Left ventricle myocardium inferior (tissue), 1 donor: ENCODE results near the gene RAB34. TPM values are rescaled to one million over a fixed set of nuclear protein-coding genes. Genes with fewer than 3 reads are reported as not detected.

Source experiments
- DNase-seq: peaks from one replicate; pipeline ENCODE4 v3.0.0-alpha.2; 2020
- H3K27ac ChIP-seq: fragments of 200-600 bp; replicated peaks from 2 replicates; pipeline ENCODE4 v1.8.0; 2021
- H3K27me3 ChIP-seq: fragments of 200-600 bp; 2 replicates; pipeline ENCODE4 v1.8.0; 2021; ENCODE audit warnings: low read depth
- H3K36me3 ChIP-seq: fragments of 200-600 bp; 2 replicates; pipeline ENCODE4 v1.8.0; 2021
- H3K4me1 ChIP-seq: fragments of 200-600 bp; 2 replicates; pipeline ENCODE4 v1.8.0; 2021
- H3K4me3 ChIP-seq: fragments of 200-600 bp; 2 replicates; pipeline ENCODE4 v1.8.0; 2021; ENCODE audit warnings: mild to moderate bottlenecking, moderate library complexity
- H3K9me3 ChIP-seq: fragments of 200-600 bp; replicated peaks from 2 replicates; pipeline ENCODE4 v1.8.0; 2021
- intact Hi-C: fragments of 100-400 bp; cut with micrococcal nuclease; formaldehyde crosslinking; loops from one replicate; pipeline ENCODE4 v1.11.0; 2022
- total RNA-seq: library from RNA; stranded (reverse); fragmentation: NEBNext Ultra II Directional; extraction: Animal tissue kit (Norgen Biotek cat#: 25700); gene quantifications from one replicate; pipeline ENCODE4 v1.2.1, GENCODE V29; 2021
- TF ChIP-seq, protein P1 (sequence below): fragments of 200-600 bp; IDR thresholded peaks from 2 replicates; pipeline ENCODE4 v1.8.0; 2021; ENCODE audit warnings: antibody characterized with exemption, mild to moderate bottlenecking, borderline replicate concordance
- donor health status: DM: no; HTN: yes; CAD: no; lungs with severe emphysema.

The RAB34 gene
- total RNA-seq, 1 donor from 2014 or later, result 13.1 TPM

DNA sequence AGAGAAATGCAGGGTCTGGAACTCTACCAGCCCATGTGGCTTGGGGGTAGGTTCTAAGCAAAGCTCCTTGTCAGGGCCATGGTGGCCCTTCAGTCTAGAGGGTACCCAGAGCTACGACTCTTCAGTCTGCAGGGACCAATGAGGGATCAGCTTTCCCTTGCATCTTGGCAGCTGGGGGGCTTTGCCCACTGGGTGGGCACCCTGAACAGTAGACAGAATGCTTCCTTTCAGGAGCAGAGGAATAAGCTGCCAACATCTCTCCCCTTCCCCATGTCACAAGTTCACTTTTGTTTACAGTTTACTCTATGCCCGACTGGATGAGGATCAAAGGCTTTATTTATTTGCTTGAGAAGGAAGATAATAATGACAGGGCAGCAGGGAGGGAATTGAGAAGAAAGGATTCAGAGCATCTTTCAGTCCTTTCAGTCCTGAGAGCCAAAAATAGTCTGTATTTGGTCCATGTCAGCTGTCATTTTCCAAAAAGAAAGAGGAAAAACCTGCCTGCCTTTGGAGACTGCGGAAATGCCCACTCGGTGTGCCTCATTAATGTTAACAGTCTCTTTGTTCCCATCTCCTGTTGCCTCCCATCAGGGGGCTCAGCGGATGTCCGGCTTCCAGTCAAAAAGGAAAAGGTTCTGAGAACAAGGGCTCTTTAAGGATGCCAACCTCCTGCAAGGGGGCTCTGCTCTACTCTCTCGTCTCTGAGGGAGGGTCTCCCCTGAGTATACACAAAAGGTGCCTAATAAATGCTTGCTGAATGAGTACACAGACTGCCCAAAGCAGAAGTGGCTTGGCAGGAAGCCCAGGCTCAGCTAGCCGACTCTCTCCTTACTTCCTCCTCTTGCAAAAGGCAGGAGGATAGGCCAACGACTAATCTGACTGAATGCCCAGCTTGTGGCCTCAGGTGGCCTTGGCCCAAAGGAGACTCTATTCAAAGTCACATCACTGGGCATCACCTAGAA, 43.2 kb upstream of the RAB34 start:
- intact Hi-C loops, result loop anchor here (10.0 kb wide), 2 partner anchors 74 to 154 kb away; no protein-coding TSS in a partner anchor
- peak overlapping the region; percentile 48 for H3K27ac ChIP-seq
- DNase-seq, result peak; percentile 64
- TF ChIP-seq, protein P1, sequence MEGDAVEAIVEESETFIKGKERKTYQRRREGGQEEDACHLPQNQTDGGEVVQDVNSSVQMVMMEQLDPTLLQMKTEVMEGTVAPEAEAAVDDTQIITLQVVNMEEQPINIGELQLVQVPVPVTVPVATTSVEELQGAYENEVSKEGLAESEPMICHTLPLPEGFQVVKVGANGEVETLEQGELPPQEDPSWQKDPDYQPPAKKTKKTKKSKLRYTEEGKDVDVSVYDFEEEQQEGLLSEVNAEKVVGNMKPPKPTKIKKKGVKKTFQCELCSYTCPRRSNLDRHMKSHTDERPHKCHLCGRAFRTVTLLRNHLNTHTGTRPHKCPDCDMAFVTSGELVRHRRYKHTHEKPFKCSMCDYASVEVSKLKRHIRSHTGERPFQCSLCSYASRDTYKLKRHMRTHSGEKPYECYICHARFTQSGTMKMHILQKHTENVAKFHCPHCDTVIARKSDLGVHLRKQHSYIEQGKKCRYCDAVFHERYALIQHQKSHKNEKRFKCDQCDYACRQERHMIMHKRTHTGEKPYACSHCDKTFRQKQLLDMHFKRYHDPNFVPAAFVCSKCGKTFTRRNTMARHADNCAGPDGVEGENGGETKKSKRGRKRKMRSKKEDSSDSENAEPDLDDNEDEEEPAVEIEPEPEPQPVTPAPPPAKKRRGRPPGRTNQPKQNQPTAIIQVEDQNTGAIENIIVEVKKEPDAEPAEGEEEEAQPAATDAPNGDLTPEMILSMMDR, result no peak
- peaks cover 29% of the 10 kb centered on the region for H3K4me1 ChIP-seq
- no peak overlapping the region for H3K4me3 ChIP-seq
- H3K36me3 ChIP-seq, result peaks cover 25% of the 10 kb centered on the region
- no peaks in the 10 kb centered on the region for H3K27me3 ChIP-seq
- H3K9me3 ChIP-seq, result no peaks in the 10 kb centered on the region

DNA sequence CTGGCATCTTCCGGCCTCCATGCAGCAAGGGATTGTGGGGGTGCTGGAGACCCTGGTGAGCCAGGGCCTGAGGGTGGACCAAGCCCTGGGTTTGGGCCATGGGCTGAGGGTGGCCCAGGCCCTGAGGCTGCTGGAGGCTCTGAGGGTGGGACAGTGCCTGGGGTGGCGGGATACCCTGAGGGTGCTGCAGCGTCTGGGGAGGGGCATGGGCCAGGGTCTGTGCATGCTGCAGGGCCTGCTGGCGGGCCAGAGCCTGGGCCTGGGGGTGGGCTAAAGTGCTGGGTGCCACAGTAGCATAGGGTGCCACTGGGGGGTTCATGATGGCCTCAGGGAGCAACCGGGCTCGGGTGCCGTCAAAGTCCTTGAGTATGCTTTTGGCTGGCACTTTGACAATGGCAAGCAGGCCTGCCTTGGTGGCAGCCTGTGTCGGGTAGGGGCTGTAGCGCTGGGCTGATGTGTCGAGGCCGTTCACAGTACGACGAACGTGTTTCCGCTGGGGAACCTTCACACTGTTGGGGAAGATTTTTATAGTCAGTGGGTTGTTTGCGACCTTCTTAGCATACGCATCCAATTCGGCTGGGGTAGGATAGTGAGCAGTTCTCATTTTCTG, 41.7 kb upstream of the RAB34 start:
- TF ChIP-seq, protein P1, result no peak
- no peak for DNase-seq
- Histone ChIP-seq H3K36me3 (peaks cover 22% of the 10 kb centered on the region), H3K27ac (no peak overlapping the region), H3K4me1 (peaks cover 29% of the 10 kb centered on the region), H3K27me3 (no peaks in the 10 kb centered on the region), H3K4me3 (no peak overlapping the region), H3K9me3 (no peaks in the 10 kb centered on the region)
- intact Hi-C loops, result no loop called here

DNA sequence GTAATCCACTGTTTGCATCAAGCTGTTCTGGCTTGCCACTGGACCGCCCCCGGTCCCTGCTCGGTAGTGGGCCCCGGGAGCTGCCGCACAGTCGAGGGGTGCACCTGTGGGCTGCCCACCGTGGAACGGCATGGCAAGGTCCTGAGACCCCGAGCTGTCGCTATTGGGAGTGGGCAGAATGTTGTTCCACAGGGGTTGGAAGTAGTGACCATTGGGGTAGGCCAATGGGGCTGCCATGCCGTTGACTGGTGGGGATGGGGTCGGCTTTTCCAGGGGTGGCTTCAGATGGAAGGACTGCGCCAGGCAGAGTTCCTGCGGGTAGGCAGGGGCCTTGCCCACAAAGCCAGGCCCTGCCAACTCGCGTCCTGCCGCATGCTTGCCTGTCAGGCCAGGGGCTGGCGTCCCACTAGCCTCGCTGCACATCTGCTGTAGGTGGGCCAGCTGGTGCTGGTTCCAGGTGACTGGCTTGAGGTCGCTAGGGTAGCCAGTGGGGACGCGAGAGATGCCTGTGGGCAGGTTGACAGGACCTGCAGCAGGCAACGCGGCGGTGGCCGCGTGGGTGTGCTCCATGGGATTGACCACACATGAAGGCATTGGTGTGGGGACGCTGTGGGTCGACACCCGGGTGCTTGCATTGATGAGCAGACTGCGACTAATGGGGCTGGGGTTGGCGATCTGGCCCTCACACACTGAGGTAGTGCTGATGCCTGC, 40.9 kb upstream of the RAB34 start:
- H3K27ac ChIP-seq, result no peak overlapping the region
- H3K9me3 ChIP-seq, result no peaks in the 10 kb centered on the region
- H3K4me3 ChIP-seq, result no peak overlapping the region
- intact Hi-C loops, result no loop called here
- H3K27me3 ChIP-seq, result no peaks in the 10 kb centered on the region
- H3K4me1 ChIP-seq, result peaks cover 24% of the 10 kb centered on the region
- DNase-seq, result no peak
- H3K36me3 ChIP-seq, result peaks cover 22% of the 10 kb centered on the region
- TF ChIP-seq, protein P1, result no peak

DNA sequence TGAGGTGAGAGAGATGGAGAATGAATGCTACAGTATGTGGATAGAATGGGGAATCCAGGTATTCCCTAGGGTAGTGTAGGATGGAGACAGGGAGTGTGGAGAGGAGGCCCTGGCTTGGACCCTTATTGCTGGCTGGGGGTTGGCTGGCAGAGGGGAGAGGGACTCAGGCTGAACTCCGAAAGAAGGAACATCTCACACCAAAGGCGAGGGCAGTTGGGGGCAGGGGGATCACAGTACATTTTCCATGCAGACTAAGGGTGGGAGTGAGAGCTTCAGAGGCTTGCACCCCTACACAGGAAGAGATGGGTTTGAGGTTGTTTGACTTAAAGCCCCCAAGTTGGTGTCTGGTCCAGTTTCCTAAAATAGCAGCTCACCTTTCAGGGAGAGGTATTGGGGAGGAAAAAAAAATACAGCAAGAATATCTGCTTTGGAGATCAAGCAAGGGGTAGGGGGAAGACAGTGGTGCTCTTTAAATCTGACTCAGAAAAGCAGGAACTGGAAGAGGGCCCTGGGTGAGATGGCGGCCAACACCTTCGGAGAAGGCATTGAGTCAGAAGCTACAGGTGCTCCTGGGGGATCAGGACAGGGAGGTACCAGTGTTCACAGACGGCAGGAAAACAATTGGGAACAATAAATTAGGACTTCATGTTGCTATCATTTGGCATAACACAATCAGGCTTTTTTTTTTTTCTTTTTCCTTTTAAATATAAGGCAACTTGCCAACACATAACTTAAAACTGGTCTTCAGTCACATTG, 38.6 kb upstream of the RAB34 start:
- Histone ChIP-seq H3K4me3 (no peak overlapping the region), H3K27ac (no peak overlapping the region), H3K4me1 (peaks cover 15% of the 10 kb centered on the region), H3K9me3 (no peaks in the 10 kb centered on the region), H3K27me3 (no peaks in the 10 kb centered on the region), H3K36me3 (peaks cover 22% of the 10 kb centered on the region)
- DNase-seq, result no peak
- TF ChIP-seq, protein P1, result no peak
- intact Hi-C loops, result no loop called here

DNA sequence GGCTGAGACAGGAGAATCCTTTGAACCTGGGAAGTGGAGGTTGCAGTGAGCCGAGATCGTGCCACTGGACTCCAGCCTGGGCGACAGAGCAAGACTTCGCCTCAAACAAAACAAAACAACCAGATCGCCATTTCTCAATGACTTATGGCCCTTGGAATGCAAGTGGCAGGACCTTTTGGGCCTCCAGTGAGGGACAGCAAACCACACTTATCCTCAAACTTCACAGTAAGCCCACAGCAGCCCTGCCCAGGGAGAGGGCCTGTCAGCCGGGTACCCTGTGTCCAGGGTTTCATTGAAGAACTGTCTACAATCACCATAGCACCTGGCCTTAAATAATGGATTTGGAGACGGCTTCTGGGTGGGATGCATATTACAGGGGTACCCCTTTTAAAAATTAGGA, 37.8 kb upstream of the RAB34 start:
- H3K9me3 ChIP-seq, result no peaks in the 10 kb centered on the region
- peaks cover 7% of the 10 kb centered on the region for H3K4me1 ChIP-seq
- H3K4me3 ChIP-seq, result no peak overlapping the region
- TF ChIP-seq, protein P1, result no peak
- no peaks in the 10 kb centered on the region for H3K27me3 ChIP-seq
- H3K36me3 ChIP-seq, result peaks cover 22% of the 10 kb centered on the region
- no peak for DNase-seq
- no peak overlapping the region for H3K27ac ChIP-seq
- intact Hi-C loops, result no loop called here
